Neural cell (in vitro differentiated cells): ENCODE data around the gene CGB3. TPM values are rescaled to one million over a fixed set of nuclear protein-coding genes. Genes with fewer than 3 reads are reported as not detected.

Experiments
- H2AFZ ChIP-seq: fragments of 200-600, 300-800 bp; sonication (generic), shearing (Covaris generic); 2 replicates; pipeline ENCODE4 v1.6.0; 2014; ENCODE audit warnings: low read depth, mild to moderate bottlenecking, antibody characterized with exemption, low read length, moderate library complexity
- H3F3A ChIP-seq: fragments of 200-600 bp; shearing (Covaris generic); 2 replicates; pipeline ENCODE4 v1.6.1; 2016; ENCODE audit warnings: mild to moderate bottlenecking, moderate library complexity, mixed read lengths, antibody characterized with exemption, low read length; ENCODE audit not compliant: insufficient read depth, poor library complexity, severe bottlenecking
- H3K27ac ChIP-seq: fragments of 200-600, 300-800 bp; sonication (generic), shearing (Covaris generic); 2 replicates; pipeline ENCODE4 v1.5.1; 2014; ENCODE audit warnings: mild to moderate bottlenecking, low read length, moderate library complexity
- H3K27me3 ChIP-seq: fragments of 300-800, 200-600 bp; sonication (generic), shearing (Covaris generic); 2 replicates; pipeline ENCODE4 v1.6.0; 2014; ENCODE audit warnings: mild to moderate bottlenecking, low read depth, low read length, moderate library complexity; ENCODE audit not compliant: insufficient read depth
- H3K36me3 ChIP-seq: fragments of 300-800, 200-600 bp; sonication (generic), shearing (Covaris generic); 2 replicates; pipeline ENCODE4 v1.5.1; 2014; ENCODE audit warnings: mild to moderate bottlenecking, antibody characterized with exemption, low read length, moderate library complexity; ENCODE audit not compliant: insufficient read depth
- H3K4me2 ChIP-seq: fragments of 300-800, 200-600 bp; sonication (generic), shearing (Covaris generic); 2 replicates; pipeline ENCODE4 v1.6.0; 2014; ENCODE audit warnings: mild to moderate bottlenecking, low read length
- H3K4me3 ChIP-seq: fragments of 300-800, 200-600 bp; sonication (generic), shearing (Covaris generic); 2 replicates; pipeline ENCODE4 v1.5.1; 2014; ENCODE audit warnings: mild to moderate bottlenecking, low read length, moderate library complexity
- H3K79me2 ChIP-seq: fragments of 200-600 bp; shearing (Covaris generic); replicated peaks from 2 replicates; pipeline ENCODE4 v1.6.0; 2014; ENCODE audit warnings: mild to moderate bottlenecking, low read length, moderate library complexity; ENCODE audit not compliant: insufficient read depth
- H3K9ac ChIP-seq: fragments of 300-800, 200-600 bp; sonication (generic), shearing (Covaris generic); 2 replicates; pipeline ENCODE4 v1.6.1; 2016; ENCODE audit warnings: mild to moderate bottlenecking, low read length, mixed read lengths
- H3K9me2 ChIP-seq: fragments of 200-600 bp; shearing (Covaris generic); 2 replicates; pipeline ENCODE4 v1.6.1; 2016; ENCODE audit warnings: mild to moderate bottlenecking, low read length, mixed read lengths; ENCODE audit not compliant: insufficient read depth
- H3K9me3 ChIP-seq: fragments of 200-600, 300-800 bp; sonication (generic), shearing (Covaris generic); 2 replicates; pipeline ENCODE4 v1.6.1; 2016; ENCODE audit warnings: mild to moderate bottlenecking, mixed run types, low read length, moderate library complexity, mixed read lengths
- H4K20me1 ChIP-seq: fragments of 200-600 bp; shearing (Covaris generic); 2 replicates; pipeline ENCODE4 v1.6.1; 2016; ENCODE audit warnings: mild to moderate bottlenecking, mixed run types; ENCODE audit not compliant: insufficient read depth
- EP300 ChIP-seq: fragments of 450-650 bp; conservative IDR thresholded peaks from 2 replicates; pipeline ENCODE4 v1.6.1; 2014; ENCODE audit warnings: antibody characterized with exemption, mild to moderate bottlenecking, moderate library complexity; ENCODE audit not compliant: poor library complexity, severe bottlenecking
- EZH2 ChIP-seq: fragments of 200-600, 300-800 bp; shearing (Covaris generic), sonication (generic); IDR thresholded peaks from 2 replicates; pipeline ENCODE4 v1.6.1; 2014; ENCODE audit warnings: antibody characterized with exemption, low read length, borderline replicate concordance, mild to moderate bottlenecking; ENCODE audit not compliant: insufficient read depth, poor library complexity, severe bottlenecking
- MXI1 ChIP-seq: fragments of 450-650 bp; conservative IDR thresholded peaks from 2 replicates; pipeline ENCODE4 v1.6.1; 2014; ENCODE audit warnings: antibody characterized with exemption, mild to moderate bottlenecking; ENCODE audit not compliant: poor library complexity, severe bottlenecking
- POLR2AphosphoS5 ChIP-seq: IDR thresholded peaks from 2 replicates; pipeline ENCODE4 v1.6.1; 2012
- RAD21 ChIP-seq: fragments of 450-650 bp; conservative IDR thresholded peaks from 2 replicates; pipeline ENCODE4 v1.6.1; 2014; ENCODE audit warnings: antibody characterized with exemption, mild to moderate bottlenecking, moderate library complexity
- SMC3 ChIP-seq: fragments of 450-650 bp; conservative IDR thresholded peaks from 2 replicates; pipeline ENCODE4 v1.6.1; 2014; ENCODE audit warnings: antibody characterized with exemption, mild to moderate bottlenecking, moderate library complexity; ENCODE audit not compliant: poor library complexity
- TAF1 ChIP-seq: IDR thresholded peaks from 2 replicates; pipeline ENCODE4 v1.6.1; 2012; ENCODE audit warnings: low read depth
- polyA plus RNA-seq: library from polyadenylated mRNA; depleted of rRNA; stranded (reverse); fragments of >200 nt; gene quantifications from 2 replicates; pipeline ENCODE4 v1.2.3, GENCODE V29; 2014
- TF ChIP-seq, protein P1 (sequence below): fragments of 450-650 bp; IDR thresholded peaks from 2 replicates; pipeline ENCODE4 v1.5.1; 2014; ENCODE audit warnings: antibody characterized with exemption, mild to moderate bottlenecking, moderate library complexity; ENCODE audit not compliant: poor library complexity, severe bottlenecking
- TF ChIP-seq, protein P2 (sequence below): IDR thresholded peaks from 2 replicates; pipeline ENCODE4 v1.6.1; 2012; ENCODE audit warnings: borderline replicate concordance

The CGB3 gene
- polyA plus RNA-seq, 1 donor from 2014 or later = not detected

DNA sequence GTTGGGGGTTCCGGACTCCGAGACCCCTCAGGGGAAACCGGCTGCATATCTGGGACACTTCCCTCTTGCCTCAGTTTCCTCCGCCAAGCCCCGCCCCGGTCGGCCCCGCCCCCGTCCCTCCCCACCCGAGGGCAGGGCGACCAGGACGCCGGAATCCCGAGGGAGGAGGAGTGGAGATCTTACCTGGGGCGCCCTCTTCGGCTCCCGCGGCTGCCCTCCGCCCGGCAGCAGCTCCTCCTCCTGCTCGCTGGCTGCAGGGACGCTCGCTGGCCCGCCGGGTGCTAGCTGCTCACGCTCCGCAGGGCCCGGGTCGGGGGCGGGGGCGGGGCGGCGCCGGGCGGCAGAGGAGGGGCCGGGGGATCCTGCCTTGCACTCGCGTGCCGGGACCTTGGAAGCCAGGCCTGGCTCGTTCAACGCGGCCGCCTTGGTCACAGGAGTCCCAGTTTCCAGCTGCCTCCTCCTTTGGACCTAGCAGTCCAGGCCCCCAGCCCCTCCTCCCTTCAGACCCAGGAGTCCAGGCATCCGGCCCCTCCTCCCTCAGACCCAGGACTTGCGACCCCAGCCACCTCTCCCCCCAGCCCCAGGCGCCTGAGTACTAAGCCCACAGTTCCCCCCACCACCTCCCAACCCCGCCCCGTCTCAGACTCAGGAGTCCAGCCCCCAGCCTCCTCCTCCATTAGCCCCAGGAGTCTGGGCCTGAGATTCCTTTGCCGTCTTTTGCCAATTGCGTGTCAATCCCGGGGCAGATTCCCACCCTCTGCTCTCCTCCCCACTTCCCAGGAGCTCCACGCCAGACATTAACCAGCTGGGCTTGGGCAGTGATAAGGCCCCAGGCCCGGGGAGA is 40.9 kb upstream of the CGB3 start, which contains the start of gene NTF4:
NTF4 (minus strand) TSS at position 51 of the 844 bp plus-strand sequence. CDS start 2,821 bp downstream, outside the sequence.
- no peak within 1 kb of the TSS for H2AFZ ChIP-seq

DNA sequence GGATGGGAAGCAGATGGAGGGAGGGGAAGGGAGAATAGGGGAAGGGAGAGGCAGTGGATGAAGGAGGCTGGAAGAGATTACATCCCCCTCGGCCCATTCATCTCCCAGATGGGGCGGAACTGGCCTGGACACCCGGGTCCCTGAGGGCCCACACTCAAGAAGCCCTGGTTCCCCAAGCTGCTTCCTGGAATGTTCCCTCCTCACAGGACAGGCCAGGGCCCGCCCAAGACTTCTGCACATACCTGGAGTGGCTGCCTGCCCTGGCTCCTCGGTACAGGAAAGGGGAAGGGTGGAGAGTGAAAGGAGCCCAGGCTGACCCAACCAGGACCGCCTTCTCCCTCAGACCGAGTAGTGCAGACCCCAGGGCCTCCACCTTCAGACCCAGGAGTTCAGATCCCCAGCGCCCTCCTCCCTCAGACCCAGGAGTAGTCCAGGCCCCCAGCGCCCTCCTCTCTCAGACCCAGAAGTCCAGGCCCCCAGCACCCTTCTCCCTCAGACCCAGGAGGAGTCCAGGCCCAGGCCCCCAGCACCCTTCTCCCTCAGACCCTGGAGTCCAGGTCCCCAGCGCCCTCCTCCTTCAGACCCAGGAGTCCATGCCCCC is 40.0 kb upstream of the CGB3 start:
- no peaks in the 10 kb centered on the region for H3K36me3 ChIP-seq
- no peak overlapping the region for H2AFZ ChIP-seq
- H3K9me3 ChIP-seq = no peaks in the 10 kb centered on the region
- H4K20me1 ChIP-seq = no peaks in the 10 kb centered on the region
- H3K27ac ChIP-seq = no peak overlapping the region
- no peaks in the 10 kb centered on the region for H3K9me2 ChIP-seq
- no peak overlapping the region for H3K9ac ChIP-seq
- H3K27me3 ChIP-seq = peaks cover 18% of the 10 kb centered on the region
- no peaks in the 10 kb centered on the region for H3F3A ChIP-seq
- no peaks in the 10 kb centered on the region for H3K79me2 ChIP-seq
- peak overlapping the region; percentile 57 for H3K4me3 ChIP-seq
- no peak overlapping the region for H3K4me2 ChIP-seq
- TF ChIP-seq MXI1 = no peak
- no peak for TF ChIP-seq EZH2
- TF ChIP-seq, protein P1, sequence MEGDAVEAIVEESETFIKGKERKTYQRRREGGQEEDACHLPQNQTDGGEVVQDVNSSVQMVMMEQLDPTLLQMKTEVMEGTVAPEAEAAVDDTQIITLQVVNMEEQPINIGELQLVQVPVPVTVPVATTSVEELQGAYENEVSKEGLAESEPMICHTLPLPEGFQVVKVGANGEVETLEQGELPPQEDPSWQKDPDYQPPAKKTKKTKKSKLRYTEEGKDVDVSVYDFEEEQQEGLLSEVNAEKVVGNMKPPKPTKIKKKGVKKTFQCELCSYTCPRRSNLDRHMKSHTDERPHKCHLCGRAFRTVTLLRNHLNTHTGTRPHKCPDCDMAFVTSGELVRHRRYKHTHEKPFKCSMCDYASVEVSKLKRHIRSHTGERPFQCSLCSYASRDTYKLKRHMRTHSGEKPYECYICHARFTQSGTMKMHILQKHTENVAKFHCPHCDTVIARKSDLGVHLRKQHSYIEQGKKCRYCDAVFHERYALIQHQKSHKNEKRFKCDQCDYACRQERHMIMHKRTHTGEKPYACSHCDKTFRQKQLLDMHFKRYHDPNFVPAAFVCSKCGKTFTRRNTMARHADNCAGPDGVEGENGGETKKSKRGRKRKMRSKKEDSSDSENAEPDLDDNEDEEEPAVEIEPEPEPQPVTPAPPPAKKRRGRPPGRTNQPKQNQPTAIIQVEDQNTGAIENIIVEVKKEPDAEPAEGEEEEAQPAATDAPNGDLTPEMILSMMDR = no peak
- TF ChIP-seq TAF1 = no peak
- TF ChIP-seq POLR2AphosphoS5 = no peak
- no peak for TF ChIP-seq RAD21
- TF ChIP-seq, protein P2, sequence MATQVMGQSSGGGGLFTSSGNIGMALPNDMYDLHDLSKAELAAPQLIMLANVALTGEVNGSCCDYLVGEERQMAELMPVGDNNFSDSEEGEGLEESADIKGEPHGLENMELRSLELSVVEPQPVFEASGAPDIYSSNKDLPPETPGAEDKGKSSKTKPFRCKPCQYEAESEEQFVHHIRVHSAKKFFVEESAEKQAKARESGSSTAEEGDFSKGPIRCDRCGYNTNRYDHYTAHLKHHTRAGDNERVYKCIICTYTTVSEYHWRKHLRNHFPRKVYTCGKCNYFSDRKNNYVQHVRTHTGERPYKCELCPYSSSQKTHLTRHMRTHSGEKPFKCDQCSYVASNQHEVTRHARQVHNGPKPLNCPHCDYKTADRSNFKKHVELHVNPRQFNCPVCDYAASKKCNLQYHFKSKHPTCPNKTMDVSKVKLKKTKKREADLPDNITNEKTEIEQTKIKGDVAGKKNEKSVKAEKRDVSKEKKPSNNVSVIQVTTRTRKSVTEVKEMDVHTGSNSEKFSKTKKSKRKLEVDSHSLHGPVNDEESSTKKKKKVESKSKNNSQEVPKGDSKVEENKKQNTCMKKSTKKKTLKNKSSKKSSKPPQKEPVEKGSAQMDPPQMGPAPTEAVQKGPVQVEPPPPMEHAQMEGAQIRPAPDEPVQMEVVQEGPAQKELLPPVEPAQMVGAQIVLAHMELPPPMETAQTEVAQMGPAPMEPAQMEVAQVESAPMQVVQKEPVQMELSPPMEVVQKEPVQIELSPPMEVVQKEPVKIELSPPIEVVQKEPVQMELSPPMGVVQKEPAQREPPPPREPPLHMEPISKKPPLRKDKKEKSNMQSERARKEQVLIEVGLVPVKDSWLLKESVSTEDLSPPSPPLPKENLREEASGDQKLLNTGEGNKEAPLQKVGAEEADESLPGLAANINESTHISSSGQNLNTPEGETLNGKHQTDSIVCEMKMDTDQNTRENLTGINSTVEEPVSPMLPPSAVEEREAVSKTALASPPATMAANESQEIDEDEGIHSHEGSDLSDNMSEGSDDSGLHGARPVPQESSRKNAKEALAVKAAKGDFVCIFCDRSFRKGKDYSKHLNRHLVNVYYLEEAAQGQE = no peak
- TF ChIP-seq SMC3 = no peak

More for the DNA sequence above, 40.9 kb upstream of the CGB3 start, which contains the start of gene NTF4:
- no peak within 1 kb of the TSS for H3K9ac ChIP-seq
- TF ChIP-seq EP300 (no peak), EZH2 (no peak), POLR2AphosphoS5 (no peak), TAF1 (no peak), MXI1 (no peak), SMC3 (no peak), RAD21 (no peak)
- TF ChIP-seq, protein P1 = no peak
- TF ChIP-seq, protein P2 = no peak
- no peaks in the 10 kb centered on the region for H3K9me2 ChIP-seq
- peaks cover 25% of the 10 kb centered on the region for H3K27me3 ChIP-seq
- no peaks in the 10 kb centered on the region for H3K9me3 ChIP-seq
- peak within 1 kb of the TSS; percentile 57 for H3K4me3 ChIP-seq
- H3K4me2 ChIP-seq = no peak within 1 kb of the TSS
- no peaks in the 10 kb centered on the region for H3K36me3 ChIP-seq
- H3K27ac ChIP-seq = no peak within 1 kb of the TSS
- H3F3A ChIP-seq = no peaks in the 10 kb centered on the region
- no peaks in the 10 kb centered on the region for H3K79me2 ChIP-seq
- no peaks in the 10 kb centered on the region for H4K20me1 ChIP-seq
